ENCODE results near the gene MESP1.

The MESP1 gene

GRCh38 chr15:89707577-89707976, 43.5 kb downstream of the MESP1 start:
- no peak for DNase-seq

- DNase-seq: no peak
These were observed 46.6 kb downstream of the MESP1 start for GRCh38 chr15:89704411-89704810.
